ENCODE measurements around the gene METTL23. TPM values are rescaled to one million over a fixed set of nuclear protein-coding genes. Genes with fewer than 3 reads are reported as not detected.

The METTL23 gene
- total RNA-seq, 2 donors from 2014 or later = 39.5 to 47.9 TPM

DNA sequence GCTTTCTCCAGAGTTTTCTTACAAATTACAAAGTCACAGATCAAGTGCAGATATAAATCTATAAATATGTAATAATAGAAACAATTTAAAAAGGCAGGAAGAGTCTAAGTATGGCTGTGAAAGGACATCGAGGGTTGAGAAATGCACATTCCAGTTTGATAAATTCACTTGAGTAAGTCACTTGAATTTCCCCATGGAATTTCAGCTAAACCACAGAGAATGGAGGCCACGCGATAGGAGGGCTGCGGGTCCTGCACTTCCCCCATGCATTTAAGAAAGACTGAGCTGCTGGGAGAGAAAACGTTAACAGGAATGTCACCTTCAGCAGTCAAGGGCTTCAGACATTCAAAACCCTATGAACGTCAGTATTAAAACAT, 9.8 kb upstream of the METTL23 start:
- Histone ChIP-seq H3K4me3 (no peak overlapping the region), H3K4me1 (replicated peaks) (peaks cover 2% of the 10 kb centered on the region), H3K9me3 (no peaks in the 10 kb centered on the region), H3K36me3 (peaks cover 17 to 23% of the 10 kb centered on the region in 2 donors), H3K27me3 (replicated peaks; ENCODE audit: insufficient read depth) (no peaks in the 10 kb centered on the region), H3K27ac (no peak overlapping the region)
- DNase-seq (ENCODE audit: low spot score) = no peak
- WGBS = 78% methylated on average over 6 of the region's 6 CpGs
- TF ChIP-seq POLR2A (IDR thresholded peaks at IDR 0.05) = no peak
- no peak for TF ChIP-seq POLR2AphosphoS5 (IDR thresholded peaks at IDR 0.05)
- TF ChIP-seq, protein P1, sequence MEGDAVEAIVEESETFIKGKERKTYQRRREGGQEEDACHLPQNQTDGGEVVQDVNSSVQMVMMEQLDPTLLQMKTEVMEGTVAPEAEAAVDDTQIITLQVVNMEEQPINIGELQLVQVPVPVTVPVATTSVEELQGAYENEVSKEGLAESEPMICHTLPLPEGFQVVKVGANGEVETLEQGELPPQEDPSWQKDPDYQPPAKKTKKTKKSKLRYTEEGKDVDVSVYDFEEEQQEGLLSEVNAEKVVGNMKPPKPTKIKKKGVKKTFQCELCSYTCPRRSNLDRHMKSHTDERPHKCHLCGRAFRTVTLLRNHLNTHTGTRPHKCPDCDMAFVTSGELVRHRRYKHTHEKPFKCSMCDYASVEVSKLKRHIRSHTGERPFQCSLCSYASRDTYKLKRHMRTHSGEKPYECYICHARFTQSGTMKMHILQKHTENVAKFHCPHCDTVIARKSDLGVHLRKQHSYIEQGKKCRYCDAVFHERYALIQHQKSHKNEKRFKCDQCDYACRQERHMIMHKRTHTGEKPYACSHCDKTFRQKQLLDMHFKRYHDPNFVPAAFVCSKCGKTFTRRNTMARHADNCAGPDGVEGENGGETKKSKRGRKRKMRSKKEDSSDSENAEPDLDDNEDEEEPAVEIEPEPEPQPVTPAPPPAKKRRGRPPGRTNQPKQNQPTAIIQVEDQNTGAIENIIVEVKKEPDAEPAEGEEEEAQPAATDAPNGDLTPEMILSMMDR (IDR thresholded peaks at IDR 0.05) = no peak
- intact Hi-C loops (cut with DNase I) = loop anchor here (5.0 kb wide), 3 partner anchors 35 to 195 kb away; no protein-coding TSS in a partner anchor

DNA sequence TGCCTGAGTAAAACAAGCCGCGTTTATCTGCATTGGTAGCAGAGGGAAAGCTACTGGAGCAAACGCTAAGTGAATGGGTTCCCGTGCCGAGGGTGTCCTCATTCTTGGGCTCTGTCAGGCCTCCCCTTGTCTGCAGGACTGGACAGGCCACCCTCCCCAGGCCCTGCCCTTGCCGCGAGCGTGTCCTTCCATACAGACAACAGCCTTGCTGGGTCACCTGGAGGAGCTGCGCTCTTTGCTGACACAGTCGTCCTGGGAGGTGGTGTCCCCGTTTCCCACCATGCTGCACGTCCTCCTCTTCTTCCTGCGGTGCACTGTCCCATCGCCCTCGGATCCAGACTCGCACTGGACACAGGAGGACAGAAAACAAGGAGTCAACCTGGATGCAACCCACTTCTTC, 8.1 kb upstream of the METTL23 start:
- no peak for DNase-seq (ENCODE audit: low spot score)
- TF ChIP-seq POLR2AphosphoS5 (IDR thresholded peaks at IDR 0.05) (no peak), POLR2A (IDR thresholded peaks at IDR 0.05) (no peak)
- TF ChIP-seq, protein P1 (IDR thresholded peaks at IDR 0.05) = no peak
- H3K4me1 ChIP-seq (replicated peaks) = no peaks in the 10 kb centered on the region
- intact Hi-C loops (cut with DNase I) = loop anchor here (5.0 kb wide), 3 partner anchors 36 to 196 kb away; no protein-coding TSS in a partner anchor
- H3K27ac ChIP-seq = no peak overlapping the region
- no peak overlapping the region for H3K4me3 ChIP-seq
- WGBS = 91% methylated on average over 16 of the region's 16 CpGs
- no peaks in the 10 kb centered on the region for H3K9me3 ChIP-seq
- no peaks in the 10 kb centered on the region for H3K27me3 ChIP-seq (replicated peaks; ENCODE audit: insufficient read depth)
- peaks cover 22 to 26% of the 10 kb centered on the region in 2 donors for H3K36me3 ChIP-seq

DNA sequence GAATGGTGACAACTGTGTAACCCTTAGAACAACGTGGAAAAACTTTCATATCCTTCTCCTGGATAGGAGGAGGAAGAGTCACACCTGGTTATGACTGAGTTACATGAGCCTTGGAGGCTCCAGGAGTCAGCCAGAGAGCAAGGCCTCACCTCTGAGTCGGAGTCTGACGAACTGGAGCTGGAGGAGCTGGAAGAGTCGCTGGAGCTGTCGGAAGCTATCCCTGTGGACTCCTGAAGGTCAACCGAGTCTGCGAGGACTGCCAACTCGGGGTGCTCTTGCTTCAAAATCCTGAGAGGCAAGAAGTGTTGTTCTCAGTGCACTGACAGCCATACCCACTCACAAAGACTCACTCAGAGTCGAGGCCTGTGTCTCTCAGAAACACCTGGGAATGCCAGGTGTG, 6.4 kb upstream of the METTL23 start:
- TF ChIP-seq POLR2A (IDR thresholded peaks at IDR 0.05) = no peak
- TF ChIP-seq POLR2AphosphoS5 (IDR thresholded peaks at IDR 0.05) = no peak
- TF ChIP-seq, protein P1 (IDR thresholded peaks at IDR 0.05) = no peak

DNA sequence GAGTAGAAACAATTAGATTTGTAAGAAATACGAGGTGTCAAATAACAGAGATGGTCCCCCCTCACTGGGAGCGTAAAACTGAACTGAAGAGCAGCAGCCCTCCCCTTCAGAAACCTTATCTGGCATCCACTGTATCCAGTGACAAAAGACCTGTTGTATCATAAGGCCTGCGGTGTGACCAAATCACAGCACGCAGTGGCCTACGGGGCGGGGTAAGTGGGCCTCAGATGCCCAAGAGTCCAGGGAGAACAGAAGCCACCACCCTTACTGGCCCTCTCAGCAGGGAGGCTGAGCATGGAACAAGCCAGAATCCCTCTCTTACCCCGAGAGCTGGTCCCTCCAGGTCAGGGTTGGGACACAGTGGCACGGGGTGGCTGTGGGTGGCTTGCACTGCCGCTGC, 5.7 kb upstream of the METTL23 start:
- TF ChIP-seq, protein P1 (IDR thresholded peaks at IDR 0.05) = no peak
- TF ChIP-seq POLR2AphosphoS5 (IDR thresholded peaks at IDR 0.05) (no peak), POLR2A (IDR thresholded peaks at IDR 0.05) (no peak)
- WGBS = 83% methylated on average over 9 of the region's 9 CpGs
- Histone ChIP-seq H3K27me3 (replicated peaks; ENCODE audit: insufficient read depth) (no peaks in the 10 kb centered on the region), H3K27ac (no peak overlapping the region), H3K36me3 (peaks cover 22 to 26% of the 10 kb centered on the region in 2 donors), H3K4me3 (no peak overlapping the region), H3K9me3 (no peaks in the 10 kb centered on the region), H3K4me1 (replicated peaks) (peaks cover 12% of the 10 kb centered on the region)
- DNase-seq (ENCODE audit: low spot score) = no peak
- intact Hi-C loops (cut with DNase I) = no loop called here

More for the DNA sequence above, 6.4 kb upstream of the METTL23 start:
- Histone ChIP-seq H3K27ac (no peak overlapping the region), H3K4me1 (replicated peaks) (peaks cover 8% of the 10 kb centered on the region), H3K36me3 (peaks cover 22 to 26% of the 10 kb centered on the region in 2 donors), H3K27me3 (replicated peaks; ENCODE audit: insufficient read depth) (no peaks in the 10 kb centered on the region), H3K9me3 (no peaks in the 10 kb centered on the region), H3K4me3 (no peak overlapping the region)
- WGBS = 93% methylated on average over 9 of the region's 9 CpGs
- no peak for DNase-seq (ENCODE audit: low spot score)
- intact Hi-C loops (cut with DNase I) = no loop called here

GRCh38 chr17:76721463-76721862, 5.2 kb upstream of the METTL23 start:
- Histone ChIP-seq H3K4me3 (no peak overlapping the region), H3K27ac (no peak overlapping the region), H3K4me1 (replicated peaks) (peaks cover 12% of the 10 kb centered on the region), H3K9me3 (no peaks in the 10 kb centered on the region), H3K36me3 (peaks cover 22 to 26% of the 10 kb centered on the region in 2 donors), H3K27me3 (replicated peaks; ENCODE audit: insufficient read depth) (no peaks in the 10 kb centered on the region)
- 88% methylated on average over 10 of the region's 10 CpGs for WGBS
- TF ChIP-seq, protein P1 (IDR thresholded peaks at IDR 0.05) = no peak
- TF ChIP-seq POLR2AphosphoS5 (IDR thresholded peaks at IDR 0.05) (no peak), POLR2A (IDR thresholded peaks at IDR 0.05) (no peak)
- DNase-seq (ENCODE audit: low spot score) = no peak
- intact Hi-C loops (cut with DNase I) = no loop called here
